ENCODE results near the gene NOVA2. TPM values are rescaled to one million over a fixed set of nuclear protein-coding genes. Genes with fewer than 3 reads are reported as not detected.

NOVA2 gene
- total and polyA plus RNA-seq, 2 of the 8 experiments (the other 6 are each of a cell fraction or from before 2014, with no cell fraction given): 3.2 to 24.6 TPM

GRCh38 chr19:46016426-46017094 is 42.9 kb upstream of the NOVA2 start:
- Histone ChIP-seq H3K4me2 (ENCODE audit: insufficient read depth in 1 of 2, low read depth in 2 of 2, low read length in 2 of 2) (peak overlapping the region; percentile 85 to 99), H3K18ac (ENCODE audit: extremely low read depth, low read length) (peak overlapping the region; percentile 83; the same call in 1 of the 2 replicates), H2AFZ (ENCODE audit: low read length) (no peak overlapping the region), H3K4me1 (replicated peaks in 1 of 4; ENCODE audit: control insufficient read depth in 3 of 4, insufficient read depth in 4 of 4, low read length in 3 of 4) (peaks cover 0 to 10% (median 9%) of the 10 kb centered on the region in 4 experiments; a peak in 6 of 7 replicates), H3K79me2 (ENCODE audit: control insufficient read depth in 1 of 2, insufficient read depth in 2 of 2, low read length in 2 of 2) (no peaks in the 10 kb centered on the region), H3K27ac (ENCODE audit: low read depth, low read length) (no peak overlapping the region), H2BK5ac (ENCODE audit: low read depth, low read length) (no peak overlapping the region), H3K27me3 (replicated peaks in 1 of 4; ENCODE audit: control insufficient read depth in 3 of 4, extremely low read depth in 1 of 4, insufficient read depth in 3 of 4, low read length in 3 of 4) (peaks cover 5 to 21% (median 19%) of the 10 kb centered on the region in 4 experiments), H3K79me1 (ENCODE audit: low read depth, low read length) (no peaks in the 10 kb centered on the region), H2BK12ac (ENCODE audit: low read depth, low read length) (no peak overlapping the region; the same call in 1 of the 2 replicates), H4K8ac (ENCODE audit: extremely low read depth, insufficient read depth, low read length) (no peak overlapping the region), H2BK120ac (replicated peaks; ENCODE audit: low read depth, low read length) (no peak overlapping the region), H3K4ac (replicated peaks; ENCODE audit: insufficient read length, low read depth, low read length) (no peak overlapping the region), H4K5ac (ENCODE audit: insufficient read length, low read depth, low read length) (no peak overlapping the region), H3K4me3 (ENCODE audit: extremely low read depth in 1 of 4, insufficient read depth in 2 of 4, low read depth in 3 of 4, low read length in 4 of 4) (peak overlapping the region; percentile 30 to 55 (median 45); a peak in 7 of 8 replicates), H3K23ac (ENCODE audit: insufficient read length) (no peak overlapping the region), H2BK20ac (ENCODE audit: low read length) (no peak overlapping the region), H3K9me3 (ENCODE audit: insufficient read depth in 2 of 2, low read depth in 1 of 2, low read length in 1 of 2) (no peaks in the 10 kb centered on the region), H3K56ac (replicated peaks; ENCODE audit: insufficient read length, low read depth, low read length) (no peak overlapping the region), H3K9ac (replicated peaks in 1 of 4; ENCODE audit: extremely low read depth in 1 of 4, low read depth in 3 of 4, low read length in 3 of 4) (no peak overlapping the region; a peak in 2 of 7 replicates), H4K91ac (replicated peaks; ENCODE audit: insufficient read length, low read length) (no peak overlapping the region), H2BK15ac (ENCODE audit: low read length) (0 out of 2 replicates have a peak overlapping the region, but pooled peaks have one; percentile 81), H2AK5ac (ENCODE audit: low read depth, low read length) (no peak overlapping the region), H4K20me1 (replicated peaks in 1 of 2; ENCODE audit: control insufficient read depth in 1 of 2, insufficient read depth in 2 of 2, low read length in 2 of 2) (peaks cover 2 to 11% of the 10 kb centered on the region in 2 experiments), H3K23me2 (ENCODE audit: low read depth, low read length) (peaks cover 19% of the 10 kb centered on the region; the same call in 1 of the 2 replicates), H3K36me3 (ENCODE audit: control insufficient read depth in 2 of 4, insufficient read depth in 4 of 4, low read length in 3 of 4) (no peaks in the 10 kb centered on the region; a peak in 2 of 8 replicates), H3K14ac (ENCODE audit: insufficient read length) (no peak overlapping the region)
- 9% methylated on average over 22 of the region's 48 CpGs; no CpG with 5 or more reads in 1 of the 2 experiments for WGBS, 2 experiments (ENCODE audit: extremely low coverage in 1 of 2, insufficient coverage in 1 of 2, insufficient read length in 1 of 2, insufficient replicate concordance in 2 of 2, low coverage in 1 of 2, low lambda C conversion rate in 2 of 2, missing lambda C conversion rate in 1 of 2)
- CTCF ChIA-PET (ENCODE audit: partially characterized antibody): interaction anchor here (0.6 to 4.3 kb wide), 15 partner anchors 11 to 356 kb away, joined by 3 to 44 read pairs (median 5); no protein-coding TSS in a partner anchor
- POLR2A ChIA-PET (ENCODE audit: partially characterized antibody): interaction anchor here (0.8 to 1.5 kb wide), 2 partner anchors 9 to 11 kb away, joined by 3 to 4 read pairs; no protein-coding TSS in a partner anchor
- no peak for FAIRE-seq
- DNase-seq (ENCODE audit: low read depth in 1 of 2, low spot score in 2 of 2): peak in 1 of 2 experiments; percentile 86
- peak; percentile 38 for TF ChIP-seq KDM4A (IDR thresholded peaks at IDR 0.05; ENCODE audit: low read depth, low read length, severe bottlenecking)
- TF ChIP-seq, protein P1, sequence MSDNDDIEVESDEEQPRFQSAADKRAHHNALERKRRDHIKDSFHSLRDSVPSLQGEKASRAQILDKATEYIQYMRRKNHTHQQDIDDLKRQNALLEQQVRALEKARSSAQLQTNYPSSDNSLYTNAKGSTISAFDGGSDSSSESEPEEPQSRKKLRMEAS (IDR thresholded peaks at IDR 0.05): 0 out of 2 replicates have a peak, but pooled peaks have one; percentile 12
- peak; percentile 45; the same call in 1 of the 2 replicates for TF ChIP-seq CREB1 (IDR thresholded peaks at IDR 0.05)
- TF ChIP-seq CTCF (IDR thresholded peaks at IDR 0.05; ENCODE audit: control extremely low read depth in 1 of 3, insufficient read depth in 1 of 3, low read depth in 1 of 3, low read length in 3 of 3): peak; percentile 77 to 92 (median 80)
- TF ChIP-seq EZH2 (IDR thresholded peaks at IDR 0.05; ENCODE audit: low read depth, low read length, severe bottlenecking): peak; percentile 65
- peak; percentile 32 to 46; a peak in 3 of 4 replicates for TF ChIP-seq RAD21 (IDR thresholded peaks at IDR 0.05 in 1 of 2, conservative IDR thresholded peaks at IDR 0.05 in 1 of 2; ENCODE audit: low read depth in 2 of 2, low read length in 2 of 2)
- TF ChIP-seq RFX5 (IDR thresholded peaks at IDR 0.05; ENCODE audit: borderline replicate concordance, low read depth, low read length): no peak
- TF ChIP-seq PHF8 (conservative IDR thresholded peaks at IDR 0.05; ENCODE audit: low read depth, low read length): no peak
